Activated CD8-positive, alpha-beta memory T cell treated with anti-CD3 and anti-CD28 coated beads, Interleukin-2, amount 50 U/mL, for 24 hours (primary cell): ENCODE measurements around the gene EYS.

ENCODE experiments used
- DNase-seq: peaks from one replicate; pipeline ENCODE4 v3.0.0-alpha.2; 2020; ENCODE audit errors: extremely low read depth

The EYS gene

GRCh38 chr6:63672582-63673129 is 2034.4 kb downstream of the EYS start:
- no peak for DNase-seq

- no peak for DNase-seq
Measured at GRCh38 chr6:63671098-63671754, 2035.8 kb downstream of the EYS start.
